Epithelial cell of proximal tubule (primary cell): ENCODE data around the gene RGS7. TPM values are rescaled to one million over a fixed set of nuclear protein-coding genes. Genes with fewer than 3 reads are reported as not detected.

Source experiments
- DNase-seq: peaks from one replicate; pipeline ENCODE4 v3.0.0-alpha.2; 2011; ENCODE audit warnings: low read depth
- H3K4me3 ChIP-seq: 2 replicates; pipeline ENCODE4 v1.5.1; 2011; ENCODE audit warnings: low read depth, mild to moderate bottlenecking, low read length
- CTCF ChIP-seq: conservative IDR thresholded peaks from 2 replicates; pipeline ENCODE4 v1.5.1; 2012; ENCODE audit warnings: low read depth, mild to moderate bottlenecking, low read length
- total RNA-seq: library from RNA; depleted of rRNA; stranded (reverse); fragments of >200 nt; gene quantifications from 2 replicates; pipeline ENCODE4 v1.2.3, GENCODE V29; 2015

The RGS7 gene
- total RNA-seq, 1 donor from 2014 or later, result 0.06 TPM

- no peak for DNase-seq
- no peak for TF ChIP-seq CTCF
These were observed 540.5 kb downstream of the RGS7 start for GRCh38 chr1:240816472-240816871.

GRCh38 chr1:240813720-240814119 lies 543.3 kb downstream of the RGS7 start:
- DNase-seq, result no peak
- H3K4me3 ChIP-seq, result no peak overlapping the region
- no peak for TF ChIP-seq CTCF

More at GRCh38 chr1:240816472-240816871, 540.5 kb downstream of the RGS7 start:
- H3K4me3 ChIP-seq, result no peak overlapping the region

GRCh38 chr1:240811256-240811655 lies 545.7 kb downstream of the RGS7 start:
- no peak overlapping the region for H3K4me3 ChIP-seq
- no peak for TF ChIP-seq CTCF
- no peak for DNase-seq

GRCh38 chr1:240808381-240808780 lies 548.6 kb downstream of the RGS7 start:
- DNase-seq, result no peak
- no peak overlapping the region for H3K4me3 ChIP-seq
- TF ChIP-seq CTCF, result no peak

GRCh38 chr1:240806200-240806745 lies 550.7 kb downstream of the RGS7 start:
- no peak for TF ChIP-seq CTCF
- no peak for DNase-seq
- H3K4me3 ChIP-seq, result no peak overlapping the region

- DNase-seq, result no peak
- TF ChIP-seq CTCF, result no peak
- no peak overlapping the region for H3K4me3 ChIP-seq
These were observed 552.5 kb downstream of the RGS7 start for GRCh38 chr1:240804475-240804874.

- TF ChIP-seq CTCF, result no peak
- no peak for DNase-seq
- H3K4me3 ChIP-seq, result no peak overlapping the region
These were observed 553.9 kb downstream of the RGS7 start for GRCh38 chr1:240803151-240803550.
